G401.6 (cell line): Measurements from ENCODE around the gene UBE2K.
"Not testable (repeated sequence)": the region's sequence is repeated elsewhere in the genome, so short reads cannot be mapped to it uniquely, and the experiment has no call there.

Source experiments
- FAIRE-seq: peaks from 2 replicates; lab custom pipeline; 2012; peaks lifted over from hg19 to GRCh38; lab: Jason Lieb, UNC

The UBE2K gene, protein sequence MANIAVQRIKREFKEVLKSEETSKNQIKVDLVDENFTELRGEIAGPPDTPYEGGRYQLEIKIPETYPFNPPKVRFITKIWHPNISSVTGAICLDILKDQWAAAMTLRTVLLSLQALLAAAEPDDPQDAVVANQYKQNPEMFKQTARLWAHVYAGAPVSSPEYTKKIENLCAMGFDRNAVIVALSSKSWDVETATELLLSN

DNA sequence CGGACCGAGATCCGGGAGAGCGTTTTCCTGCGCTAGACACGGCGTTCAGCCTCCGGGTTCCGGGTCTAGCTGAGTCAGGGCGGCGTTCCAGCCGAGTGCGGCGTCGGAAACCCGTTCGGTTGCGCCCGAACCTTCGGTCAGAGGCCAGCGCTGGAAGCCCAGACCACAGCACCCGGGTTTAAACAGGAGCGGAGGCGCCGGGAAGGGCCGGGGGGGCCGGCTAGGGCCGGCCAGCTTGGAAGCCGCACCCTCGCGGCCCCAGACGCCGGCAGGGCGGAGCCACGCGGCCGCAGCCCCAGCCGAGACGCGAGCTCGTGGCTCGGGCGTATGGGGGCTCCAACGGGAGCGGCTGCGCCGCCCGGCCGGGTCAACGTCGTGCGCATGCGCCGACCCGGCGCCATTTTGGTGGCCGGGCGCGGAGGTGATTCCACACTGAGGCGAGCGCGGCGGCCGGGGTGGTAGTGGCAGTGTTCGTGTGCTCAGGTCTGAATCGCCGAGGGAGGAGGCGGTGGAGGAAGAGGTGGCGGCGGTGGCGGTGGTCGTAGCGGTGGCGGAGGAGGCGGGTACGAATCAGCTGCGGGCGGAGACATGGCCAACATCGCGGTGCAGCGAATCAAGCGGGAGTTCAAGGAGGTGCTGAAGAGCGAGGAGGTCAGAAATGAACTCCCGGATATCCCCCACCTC, at the start of gene UBE2K:
UBE2K (plus strand) TSS at position 397 of the 684 bp plus-strand sequence; CDS start at position 589, 192 bp downstream.
- FAIRE-seq = no peak

DNA sequence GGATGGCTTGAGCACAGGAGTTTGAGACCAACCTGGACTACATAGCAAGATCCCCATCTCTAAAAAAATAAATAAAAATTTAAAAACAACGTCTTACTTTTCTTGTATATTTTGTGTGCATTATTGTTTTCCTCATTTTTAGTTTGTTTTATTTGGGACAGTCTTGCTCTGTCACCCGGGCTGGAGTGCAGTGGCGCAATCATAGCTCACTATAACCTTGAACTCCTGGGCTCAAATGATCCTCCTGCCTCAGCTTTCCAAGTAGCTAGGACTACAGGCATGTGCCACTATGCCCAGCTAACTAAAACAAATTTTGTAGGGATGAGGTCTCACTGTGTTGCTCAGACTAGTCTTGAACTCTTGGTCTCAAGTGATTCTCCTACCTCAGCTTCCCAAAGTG, 49.7 kb upstream of the UBE2K start:
- FAIRE-seq = no peak

DNA sequence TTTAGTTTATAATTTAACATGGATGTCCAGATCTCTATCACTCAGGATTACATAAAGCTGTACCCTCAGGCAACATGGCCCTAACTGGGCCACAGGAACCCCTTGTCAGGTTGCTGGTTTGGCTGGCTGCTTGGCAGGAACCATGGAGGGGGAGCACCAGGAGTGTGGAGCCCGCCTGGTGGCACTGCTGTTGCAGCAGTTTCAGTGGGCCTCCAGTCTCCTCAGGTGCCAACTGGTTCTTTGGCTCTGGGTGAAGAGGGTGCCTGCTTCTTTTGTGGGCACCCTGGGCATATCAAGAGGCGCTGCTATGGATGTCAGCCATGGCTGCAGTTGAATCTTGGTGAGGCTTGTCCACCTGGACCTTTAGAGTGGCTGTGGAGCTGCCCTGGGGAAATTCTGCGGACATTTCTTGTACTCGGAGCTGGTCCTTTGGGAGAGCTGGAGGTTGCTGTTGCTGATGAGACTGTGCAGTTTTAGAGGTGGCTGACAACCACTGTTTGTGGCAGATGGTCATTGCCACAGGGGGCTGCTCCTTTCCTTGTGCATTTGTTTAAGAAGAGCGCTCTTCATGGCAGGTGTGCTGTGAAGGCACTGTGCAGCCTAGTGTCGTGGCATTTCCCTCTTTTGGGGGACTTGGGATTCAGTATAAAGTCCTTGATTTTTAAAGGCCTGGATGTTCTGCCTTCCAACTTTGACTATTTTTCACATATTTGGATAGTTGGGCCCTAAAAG, 48.9 kb upstream of the UBE2K start:
- FAIRE-seq = no peak

DNA sequence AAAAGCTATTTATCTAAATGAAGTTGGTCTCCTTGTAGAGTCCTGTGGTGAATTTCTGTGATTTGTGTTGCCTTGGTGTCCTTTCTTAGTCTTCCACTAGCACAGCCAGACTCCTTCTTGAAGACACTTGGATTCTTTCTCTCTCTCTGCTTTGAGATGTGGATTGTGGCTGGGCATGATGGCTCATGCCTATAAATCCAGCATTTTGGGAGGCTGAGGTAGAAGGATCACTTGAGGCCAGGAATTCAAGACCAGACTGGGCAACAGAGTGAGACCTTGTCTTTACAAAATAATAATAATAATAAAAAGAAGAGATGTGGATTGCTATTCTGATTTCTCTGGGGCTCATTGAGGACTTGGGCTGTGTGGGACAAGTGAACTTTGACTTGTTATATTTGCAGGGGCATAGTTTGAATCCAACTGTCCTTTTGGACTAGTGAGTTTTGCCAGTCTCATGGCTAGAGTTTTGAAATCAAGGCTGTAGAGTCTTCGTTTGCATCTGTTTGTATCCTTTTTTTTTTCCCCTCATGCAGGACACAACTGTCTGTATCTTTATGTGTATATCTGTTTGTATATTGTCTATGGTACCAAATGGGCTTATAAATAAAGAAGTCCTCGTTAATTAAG, 48.2 kb upstream of the UBE2K start:
- no peak for FAIRE-seq

DNA sequence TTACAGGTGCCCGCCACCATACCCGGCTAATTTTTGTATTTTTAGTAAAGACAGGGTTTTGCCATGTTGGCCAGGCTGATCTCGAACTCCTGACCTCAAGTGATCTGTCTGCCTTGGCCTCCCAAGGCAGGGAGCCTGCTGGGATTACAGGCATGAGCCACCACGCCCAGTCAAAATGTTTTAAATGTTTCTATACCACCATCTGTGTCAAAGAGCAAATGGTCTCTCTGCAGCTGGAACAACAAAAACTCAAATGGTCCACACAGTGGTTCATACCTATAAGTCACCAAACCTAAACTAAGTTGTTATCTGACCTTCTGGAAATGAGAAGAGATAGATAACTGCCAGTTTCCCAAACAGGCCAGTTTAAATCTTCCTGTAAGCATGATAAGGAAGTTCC, 46.4 kb upstream of the UBE2K start:
- FAIRE-seq = not testable (repeated sequence)

DNA sequence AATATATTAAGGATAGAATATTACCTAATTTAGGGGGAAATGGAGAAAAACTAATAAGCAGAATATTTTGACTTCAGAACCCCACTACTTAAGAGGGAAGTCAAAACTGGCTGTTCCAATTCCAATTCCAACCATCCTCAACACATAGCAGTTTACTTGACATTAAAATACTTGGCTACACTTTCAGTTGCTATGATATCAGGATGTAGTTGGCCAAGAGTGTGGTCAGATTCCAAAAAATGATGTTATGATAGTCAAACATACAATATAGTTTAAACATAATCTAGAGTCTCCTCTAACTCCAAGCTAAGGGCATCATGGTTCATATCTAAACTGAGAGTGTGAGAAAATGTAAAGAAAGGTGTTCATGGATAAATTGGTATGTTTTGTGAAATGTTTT, 42.7 kb upstream of the UBE2K start:
- FAIRE-seq = no peak

DNA sequence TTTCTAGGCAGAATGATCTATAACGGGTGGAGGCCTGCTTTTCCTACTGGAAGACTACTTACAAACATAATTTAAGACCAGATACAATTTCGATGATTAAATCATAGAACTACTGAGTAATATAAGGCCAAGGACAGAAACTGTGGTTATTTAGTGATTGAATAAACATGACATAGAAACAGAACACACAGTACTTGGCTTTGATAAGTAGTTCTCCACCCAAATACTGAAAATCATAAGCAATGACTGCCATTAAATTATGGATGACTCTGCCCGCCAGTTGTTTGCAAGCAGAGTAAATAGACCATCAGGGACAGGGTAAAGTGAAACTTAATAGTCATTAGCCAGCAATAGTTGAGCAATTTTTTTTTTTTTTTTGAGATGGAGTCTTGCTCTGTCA, 42.1 kb upstream of the UBE2K start:
- no peak for FAIRE-seq

DNA sequence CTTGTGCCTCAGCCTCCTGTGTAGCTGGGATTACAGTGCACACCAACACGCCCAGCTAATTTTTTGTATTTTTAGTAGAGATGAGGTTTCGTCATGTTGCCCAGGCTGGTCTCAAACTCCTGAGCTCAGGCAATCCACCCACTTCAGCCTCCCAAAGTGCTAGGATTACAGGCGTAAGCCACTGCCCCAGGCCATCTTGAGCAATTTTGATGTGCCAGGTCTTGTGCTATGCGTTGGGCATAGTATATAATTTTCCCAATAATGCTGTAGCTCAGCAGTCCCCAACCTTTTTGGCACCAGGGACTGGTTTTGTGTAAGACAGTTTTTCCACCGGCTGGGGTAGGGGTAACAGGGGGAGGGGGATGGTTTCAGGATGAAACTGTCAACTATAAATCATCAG, 41.3 kb upstream of the UBE2K start:
- FAIRE-seq = not testable (repeated sequence)

DNA sequence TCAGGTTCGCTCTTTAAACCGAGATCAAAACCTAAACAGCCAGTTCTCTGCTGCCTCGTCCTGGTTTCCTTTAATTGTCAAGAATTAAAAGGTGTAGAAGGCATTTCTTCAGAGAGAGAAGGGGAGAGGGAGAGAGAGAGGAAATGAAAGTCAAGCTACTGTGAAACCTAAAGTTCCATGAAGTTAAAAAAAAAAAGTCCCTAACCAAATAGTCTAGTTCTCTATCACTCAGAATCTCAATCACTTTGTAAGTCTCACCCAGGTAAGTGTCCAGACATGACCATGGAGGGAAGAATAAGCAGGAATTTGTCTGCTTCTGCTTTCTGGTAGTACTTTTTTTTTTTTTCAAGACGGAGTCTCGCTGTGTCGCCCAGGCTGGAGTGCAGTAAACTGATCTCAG, 40.5 kb upstream of the UBE2K start:
- FAIRE-seq = no peak

DNA sequence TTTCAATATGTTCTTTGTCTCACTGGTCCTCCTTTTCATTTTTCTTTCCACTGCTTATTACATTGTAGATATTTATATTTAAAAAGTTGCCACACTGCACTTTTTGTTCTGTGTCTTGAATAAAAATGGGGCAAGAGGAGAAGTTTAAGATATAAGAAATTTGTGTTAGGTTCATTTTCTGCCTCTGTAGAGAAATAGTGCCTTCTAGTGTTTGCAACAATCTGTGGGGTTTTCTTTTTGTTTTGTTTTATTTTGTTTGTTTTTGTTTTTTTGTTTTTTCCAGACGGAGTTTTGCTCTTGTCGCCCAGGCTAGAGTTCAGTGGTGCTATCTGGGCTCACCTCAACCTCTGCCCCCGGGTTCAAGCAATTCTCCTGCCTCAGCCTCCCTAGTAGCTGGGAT, 39.2 kb upstream of the UBE2K start:
- FAIRE-seq = peak; percentile 27

DNA sequence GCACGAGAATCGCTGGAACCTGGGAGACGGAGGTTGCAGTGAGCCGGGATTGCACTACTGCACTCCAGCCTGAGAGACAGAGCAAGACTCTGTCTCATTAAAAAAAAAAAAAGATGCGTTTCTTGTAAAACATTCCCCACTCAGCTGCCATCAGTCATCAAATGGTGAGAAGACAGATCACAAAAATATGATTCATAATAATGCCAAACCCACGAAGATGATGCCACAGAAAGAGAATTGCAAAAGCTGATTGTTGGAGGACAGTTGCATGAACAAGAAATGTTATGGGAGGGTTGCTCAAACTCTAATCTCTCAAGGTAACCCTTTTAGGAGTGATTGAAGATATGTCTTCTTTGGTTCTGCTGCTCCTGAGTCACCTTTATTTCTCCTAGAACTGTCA, 37.9 kb upstream of the UBE2K start:
- FAIRE-seq = no peak

DNA sequence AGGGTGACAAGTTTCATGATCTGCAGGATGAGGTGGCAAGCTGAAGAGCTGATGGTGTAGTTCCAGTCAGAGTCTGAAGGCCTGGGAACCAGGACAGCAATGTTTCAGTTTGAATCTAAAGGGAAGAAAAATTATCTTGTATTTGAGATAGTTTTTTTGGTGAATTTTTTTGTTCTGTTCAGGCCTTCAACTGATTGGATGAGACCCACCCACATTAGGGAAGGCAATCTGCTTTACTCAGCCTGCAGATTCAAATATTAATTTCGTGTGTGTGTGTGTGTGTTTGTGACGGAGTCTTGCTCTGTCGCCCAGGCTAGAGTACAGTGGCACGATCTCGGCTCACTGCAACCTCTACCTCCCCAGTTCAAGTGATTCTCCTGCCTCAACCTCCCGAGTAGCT, 37.2 kb upstream of the UBE2K start:
- FAIRE-seq = no peak

DNA sequence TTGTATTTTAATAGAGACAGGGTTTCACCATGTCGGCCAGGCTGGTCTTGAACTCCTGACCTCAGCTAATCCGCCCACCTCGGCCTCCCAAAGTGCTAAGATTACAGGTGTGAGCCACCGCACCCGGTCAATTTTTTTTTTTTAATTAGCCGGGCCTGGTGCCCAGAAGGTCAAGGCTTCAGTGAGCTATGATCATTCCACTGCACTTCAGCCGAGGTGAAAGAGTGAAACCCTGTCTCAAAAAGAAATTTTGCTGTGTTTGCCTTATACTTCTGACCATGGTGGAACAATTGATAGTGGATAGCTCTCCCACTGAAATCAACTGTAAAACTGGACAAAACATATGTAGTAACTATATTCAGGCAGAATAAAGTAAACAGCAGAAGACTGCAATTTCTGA, 35.3 kb upstream of the UBE2K start:
- FAIRE-seq = no peak

DNA sequence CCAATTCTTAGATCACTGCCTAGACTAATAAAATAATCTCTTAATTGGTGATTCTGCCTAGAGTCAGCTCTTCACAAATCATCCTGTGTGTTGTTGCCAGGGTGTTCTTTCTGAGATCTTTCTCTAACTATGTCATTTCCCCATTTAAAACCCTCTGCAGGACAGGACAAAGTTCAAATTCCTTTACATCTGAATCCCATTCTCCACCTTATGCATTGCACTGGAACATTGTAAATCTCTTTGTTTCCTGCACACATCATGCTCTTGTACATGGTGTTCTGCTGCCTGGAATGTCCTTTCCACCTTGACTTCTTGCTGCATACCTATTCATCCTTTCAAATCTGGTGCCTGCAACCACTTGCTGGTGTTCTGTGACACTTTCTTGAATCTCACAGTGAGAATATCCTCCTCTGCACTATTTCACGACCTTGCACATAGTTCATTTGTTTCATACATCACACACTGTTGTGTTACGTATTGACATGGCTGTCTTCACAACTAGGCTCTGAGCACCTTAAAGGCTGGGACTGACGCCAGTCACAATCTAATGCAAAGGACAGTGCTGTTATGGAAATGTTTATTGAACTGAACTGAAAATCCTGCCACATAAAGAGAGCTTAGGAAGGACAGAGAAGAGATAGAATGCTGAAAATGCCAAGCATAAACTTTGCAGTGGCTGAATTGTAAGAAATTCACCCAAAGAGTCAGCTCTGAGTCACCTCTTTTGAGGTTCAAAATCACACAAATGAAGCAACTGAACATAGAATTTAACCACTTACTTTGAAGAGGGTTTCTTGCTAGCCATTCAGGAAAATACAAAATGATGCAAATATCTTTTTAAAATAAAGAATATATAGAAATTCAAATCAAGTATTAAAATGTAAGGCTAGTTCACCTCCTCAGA, 32.9 kb upstream of the UBE2K start:
- no peak for FAIRE-seq

DNA sequence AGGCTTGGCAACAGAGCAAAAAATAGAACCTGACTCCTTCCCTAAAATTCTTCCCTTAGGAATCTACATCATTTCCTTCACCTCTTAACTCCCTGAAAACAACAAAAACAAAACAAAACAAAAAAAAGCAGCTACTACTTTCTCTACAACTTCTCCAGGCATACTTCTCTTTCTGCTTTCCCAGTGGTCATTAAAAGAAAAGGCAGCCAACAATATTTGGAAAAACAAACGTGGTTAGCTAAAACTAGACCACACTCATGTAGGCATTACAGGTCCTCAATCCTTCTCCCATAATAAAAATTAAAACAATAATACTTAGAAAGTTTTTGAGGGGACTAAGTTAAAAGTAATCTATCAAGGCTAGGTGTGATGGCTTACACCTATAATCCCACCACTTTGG, 30.2 kb upstream of the UBE2K start:
- FAIRE-seq = no peak

DNA sequence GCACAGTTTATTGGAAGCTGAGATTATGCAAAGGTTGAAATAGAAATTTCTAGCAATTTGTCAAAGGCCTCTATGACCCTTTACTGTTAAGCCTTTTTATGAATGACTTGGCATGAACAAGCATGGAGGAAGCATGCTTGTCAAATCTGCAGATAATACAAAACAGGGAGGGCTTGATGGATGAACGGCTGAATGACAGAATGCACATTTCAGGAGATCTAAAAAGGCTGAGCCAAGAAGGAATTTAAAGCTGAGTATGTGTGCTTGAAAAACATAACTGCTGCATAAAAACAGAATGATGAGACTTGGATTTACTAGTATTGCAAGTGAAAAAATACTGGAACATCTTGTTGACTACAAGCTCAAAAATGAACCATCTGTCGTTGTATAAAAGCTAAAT, 29.0 kb upstream of the UBE2K start:
- no peak for FAIRE-seq

DNA sequence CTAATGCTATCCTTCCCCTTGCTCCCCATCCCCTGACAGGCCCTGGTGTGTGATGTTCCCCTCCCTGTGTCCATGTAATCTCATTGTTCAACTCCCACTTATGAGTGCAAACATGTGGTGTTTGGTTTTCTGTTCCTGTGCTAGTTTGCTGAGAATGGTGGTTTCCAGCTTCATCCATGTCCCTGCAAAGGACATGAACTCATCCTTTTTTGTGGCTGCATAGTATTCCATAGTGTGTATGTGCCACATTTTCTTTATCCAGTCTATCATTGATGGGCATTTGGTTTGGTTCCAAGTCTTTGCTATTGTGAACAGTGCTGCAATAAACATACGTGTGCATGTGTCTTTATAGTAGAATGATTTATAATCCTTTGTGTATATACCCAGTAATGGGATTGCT, 27.6 kb upstream of the UBE2K start:
- not testable (repeated sequence) for FAIRE-seq

DNA sequence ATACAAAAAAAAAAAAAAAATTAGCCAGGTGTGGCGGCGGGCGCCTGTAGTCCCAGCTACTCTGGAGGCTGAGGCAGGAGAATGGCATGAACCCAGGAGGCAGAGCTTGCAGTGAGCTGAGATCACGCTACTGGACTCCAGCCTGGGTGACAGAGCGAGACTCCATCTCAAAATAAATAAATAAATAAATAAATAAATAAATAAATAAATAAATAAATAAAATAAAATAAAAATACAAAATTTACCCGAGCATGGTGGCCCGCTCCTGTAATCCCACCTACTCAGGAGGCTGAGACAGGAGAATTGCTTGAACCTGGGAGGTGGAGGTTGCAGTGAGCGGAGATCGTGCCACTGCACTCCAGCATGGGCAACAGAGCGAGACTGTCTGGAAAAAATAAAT, 22.3 kb upstream of the UBE2K start:
- not testable (repeated sequence) for FAIRE-seq

DNA sequence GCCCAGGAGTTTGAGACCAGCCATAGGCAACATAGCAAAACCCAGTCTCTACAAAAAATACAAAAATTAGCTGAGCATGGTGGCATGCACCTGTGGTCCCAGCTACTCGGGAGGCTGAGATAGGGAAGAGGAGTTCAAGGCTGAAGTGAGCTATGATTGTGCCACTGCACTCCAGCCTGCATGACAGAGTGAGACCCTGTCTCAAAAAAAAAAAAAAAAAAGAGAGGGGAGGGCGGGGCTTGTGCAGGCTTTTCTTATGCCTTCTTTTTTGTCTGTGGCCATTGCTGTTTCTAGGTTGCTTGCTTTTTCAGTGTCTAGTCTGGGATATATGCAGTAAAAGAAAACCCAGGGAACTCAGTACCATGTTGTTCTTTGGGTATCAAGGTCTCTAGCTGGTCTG, 16.9 kb upstream of the UBE2K start:
- not testable (repeated sequence) for FAIRE-seq

DNA sequence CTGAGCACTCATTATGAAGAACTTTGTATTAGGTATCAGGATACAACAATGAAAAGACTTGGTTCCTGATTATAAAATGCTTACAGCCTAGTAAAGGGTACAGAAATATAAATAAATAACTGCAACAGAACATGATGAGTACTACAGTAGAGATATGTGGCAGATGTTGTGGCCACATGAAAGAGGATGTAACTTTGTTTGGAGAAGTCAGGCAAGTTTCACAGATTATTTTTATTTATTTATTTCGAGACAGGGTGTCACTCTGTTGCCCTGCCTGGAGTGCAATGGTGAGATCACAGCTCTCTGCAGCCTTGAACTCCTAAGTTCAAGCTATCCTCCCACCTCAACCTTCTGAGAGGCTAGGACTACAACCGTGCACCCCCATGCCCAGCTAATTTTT, 15.8 kb upstream of the UBE2K start:
- no peak for FAIRE-seq

DNA sequence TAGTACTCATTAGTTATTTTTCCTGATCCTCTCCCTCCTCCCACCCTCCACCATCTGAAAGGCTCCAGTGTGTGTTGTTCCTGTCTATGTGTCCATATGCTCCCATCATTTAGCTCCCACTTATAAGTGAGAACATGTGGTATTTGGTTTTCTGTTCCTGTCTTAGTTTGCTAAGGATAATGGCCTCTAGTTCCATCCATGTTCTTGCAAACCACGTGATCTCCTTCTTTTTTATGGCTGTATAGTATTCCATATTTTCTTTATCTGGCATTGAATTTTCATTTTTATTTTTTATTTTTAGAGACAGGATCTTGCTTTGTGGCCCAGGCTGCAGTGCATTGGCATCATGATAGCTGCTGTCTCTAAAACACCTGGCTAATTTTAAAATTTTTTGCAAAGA, 11.9 kb upstream of the UBE2K start:
- no peak for FAIRE-seq

DNA sequence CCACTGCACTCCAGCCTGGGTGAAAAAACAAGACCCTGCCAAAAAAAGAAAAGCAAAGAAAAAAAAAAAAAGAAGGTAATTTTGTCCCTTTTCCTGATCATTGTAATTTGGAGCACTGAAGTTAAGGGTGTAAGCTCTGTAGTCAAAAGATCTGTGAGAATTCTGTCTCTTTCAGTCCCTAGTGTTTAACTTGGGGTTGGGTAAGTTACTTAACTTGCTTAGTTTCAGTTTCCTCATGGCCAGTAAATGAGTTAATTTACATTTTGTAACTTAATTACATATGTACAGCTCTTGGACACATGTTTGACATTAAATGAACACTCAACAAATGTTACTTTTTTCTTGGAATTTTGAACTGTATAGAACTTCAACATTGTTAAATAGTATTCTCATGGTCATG, 10.9 kb upstream of the UBE2K start:
- FAIRE-seq = no peak
